ENCODE results near the gene OR1J4. TPM values are rescaled to one million over a fixed set of nuclear protein-coding genes. Genes with fewer than 3 reads are reported as not detected.

Gene OR1J4
- total and polyA plus RNA-seq, 5 donors: not detected

Other genes with a start within 250 kb of the OR1J4 start
- gene PTGS1, start 148.1 kb upstream of the OR1J4 start, total RNA-seq: 10 to 100 TPM; 11.7 to 29.2 (median 22.6) TPM
- gene PTGS1, start 148.1 kb upstream of the OR1J4 start, polyA plus RNA-seq: 4.5 TPM
- not detected for gene OR1J1, start 41.2 kb upstream of the OR1J4 start, total RNA-seq
- not detected for gene OR1J1, start 41.2 kb upstream of the OR1J4 start, polyA plus RNA-seq
- gene OR1J2, start 8.3 kb upstream of the OR1J4 start, total RNA-seq: not detected
- gene OR1J2, start 8.3 kb upstream of the OR1J4 start, polyA plus RNA-seq: not detected
- gene OR1N1, start 8.2 kb downstream of the OR1J4 start, total RNA-seq: not detected
- not detected for gene OR1N1, start 8.2 kb downstream of the OR1J4 start, polyA plus RNA-seq
- gene OR1N2, start 34.0 kb downstream of the OR1J4 start, total RNA-seq: not detected
- gene OR1N2, start 34.0 kb downstream of the OR1J4 start, polyA plus RNA-seq: not detected
- gene OR1L8, start 64.2 kb downstream of the OR1J4 start, total RNA-seq: under 1 TPM in 3 of 4 donors, not detected in 1; 0.14 to 0.61 (median 0.43) TPM
- 0.05 TPM for gene OR1L8, start 64.2 kb downstream of the OR1J4 start, polyA plus RNA-seq
- not detected for gene OR1Q1, start 95.6 kb downstream of the OR1J4 start, total RNA-seq
- gene OR1Q1, start 95.6 kb downstream of the OR1J4 start, polyA plus RNA-seq: not detected
- gene OR1B1, start 138.5 kb downstream of the OR1J4 start, total RNA-seq: not detected
- gene OR1B1, start 138.5 kb downstream of the OR1J4 start, polyA plus RNA-seq: not detected
- gene OR1L1, start 142.6 kb downstream of the OR1J4 start, total RNA-seq: not detected
- gene OR1L1, start 142.6 kb downstream of the OR1J4 start, polyA plus RNA-seq: not detected
- not detected for gene OR1L3, start 156.0 kb downstream of the OR1J4 start, total RNA-seq
- gene OR1L3, start 156.0 kb downstream of the OR1J4 start, polyA plus RNA-seq: not detected
- not detected for gene OR1L4, start 204.8 kb downstream of the OR1J4 start, total RNA-seq
- not detected for gene OR1L4, start 204.8 kb downstream of the OR1J4 start, polyA plus RNA-seq
- gene OR1L6, start 223.2 kb downstream of the OR1J4 start, total RNA-seq: not detected
- not detected for gene OR1L6, start 223.2 kb downstream of the OR1J4 start, polyA plus RNA-seq

Measured in right cardiac atrium (tissue), 5 donors.